Upper lobe of left lung (tissue), 4 donors: Measurements from ENCODE around the gene PLN.

Source experiments
- CTCF ChIP-seq, 6 experiments: fragments of 450-650 bp in 4 of 6; fragments of 200-600 bp in 2 of 6; sonication (generic) in 2 of 6; IDR thresholded peaks; one replicate each; pipeline ENCODE4 v1.5.1; 2016 to 2019; ENCODE audit warnings: antibody characterized with exemption in 6 of 6
- EP300 ChIP-seq, 4 donors: sonication (generic); formaldehyde crosslinking; IDR thresholded peaks; one replicate each; pipeline ENCODE4 v1.5.1; 2017; ENCODE audit warnings: antibody characterized with exemption in 4 of 4, control low read depth in 2 of 4
- POLR2A ChIP-seq, 4 donors: fragments of 450-650 bp; IDR thresholded peaks; one replicate each; pipeline ENCODE4 v1.5.1; 2016 to 2017; ENCODE audit warnings: antibody characterized with exemption in 4 of 4, mild to moderate bottlenecking in 2 of 4
- POLR2AphosphoS5 ChIP-seq, 2 donors: sonication (generic); formaldehyde crosslinking; IDR thresholded peaks; one replicate each; pipeline ENCODE4 v1.5.1; 2017; ENCODE audit warnings: antibody characterized with exemption in 2 of 2

- TF ChIP-seq CTCF (IDR thresholded peaks at IDR 0.05): no peak
- no peak for TF ChIP-seq POLR2A (IDR thresholded peaks at IDR 0.05)
- no peak for TF ChIP-seq EP300 (IDR thresholded peaks at IDR 0.05)
- no peak for TF ChIP-seq POLR2AphosphoS5 (IDR thresholded peaks at IDR 0.05)
Measured at GRCh38 chr6:118511930-118512715, 36.0 kb upstream of the PLN start.
